ENCODE results near the gene WHRN. TPM values are rescaled to one million over a fixed set of nuclear protein-coding genes. Genes with fewer than 3 reads are reported as not detected.

Gene WHRN
- total RNA-seq, 2 donors from 2014 or later = 2.5 to 2.6 TPM

DNA sequence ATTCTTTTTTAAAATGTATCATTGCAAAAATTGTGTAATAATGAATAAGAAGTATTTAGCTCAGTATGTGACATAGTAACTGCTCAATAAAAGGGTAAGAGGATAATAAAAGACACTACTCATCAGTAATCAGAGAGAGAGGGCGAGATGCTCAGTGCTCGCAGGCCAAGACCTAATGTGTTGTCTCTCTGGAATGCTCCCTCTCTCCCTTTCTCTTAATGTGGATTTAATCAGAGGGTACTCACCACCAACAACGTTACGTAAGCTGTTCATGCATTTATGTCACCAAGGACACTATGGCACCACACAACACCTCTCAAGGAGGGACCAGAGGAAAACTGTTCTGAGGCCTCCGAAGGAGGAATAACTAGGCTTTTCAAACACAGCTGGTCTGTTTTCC is 42.5 kb downstream of the WHRN start:
- DNase-seq (ENCODE audit: low spot score) = no peak
- intact Hi-C loops (cut with DNase I) = loop anchor here in 1 of 2 donors (5.0 kb wide), 1 partner anchor 1085 kb away; the partner anchor contains the start of gene HDHD3

- intact Hi-C loops (cut with DNase I) = loop anchor here in 1 of 2 donors (5.0 kb wide), 1 partner anchor 1084 kb away; the partner anchor contains the start of gene HDHD3
- DNase-seq (ENCODE audit: low spot score) = no peak
Observed at GRCh38 chr9:114461468-114461867, 43.8 kb downstream of the WHRN start.

- DNase-seq (ENCODE audit: low spot score) = no peak
- intact Hi-C loops (cut with DNase I) = loop anchor here in 1 of 2 donors (5.0 kb wide), 1 partner anchor 1083 kb away; the partner anchor contains the start of gene HDHD3
Observed at GRCh38 chr9:114460513-114461199, 44.6 kb downstream of the WHRN start.

- intact Hi-C loops (cut with DNase I) = no loop called here
- no peak for DNase-seq (ENCODE audit: low spot score)
Observed at GRCh38 chr9:114459464-114459863, 45.8 kb downstream of the WHRN start.

- intact Hi-C loops (cut with DNase I) = no loop called here
- DNase-seq (ENCODE audit: low spot score) = no peak
Observed at GRCh38 chr9:114456929-114457328, 48.3 kb downstream of the WHRN start.

- intact Hi-C loops (cut with DNase I) = no loop called here
- no peak for DNase-seq (ENCODE audit: low spot score)
Observed at GRCh38 chr9:114454652-114455051, 50.6 kb downstream of the WHRN start.

GRCh38 chr9:114452219-114453165 is 52.8 kb downstream of the WHRN start:
- DNase-seq (ENCODE audit: low spot score) = no peak
- intact Hi-C loops (cut with DNase I) = no loop called here

- DNase-seq (ENCODE audit: low spot score) = no peak
- intact Hi-C loops (cut with DNase I) = no loop called here
Observed at GRCh38 chr9:114451707-114452031, 53.6 kb downstream of the WHRN start.

DNA sequence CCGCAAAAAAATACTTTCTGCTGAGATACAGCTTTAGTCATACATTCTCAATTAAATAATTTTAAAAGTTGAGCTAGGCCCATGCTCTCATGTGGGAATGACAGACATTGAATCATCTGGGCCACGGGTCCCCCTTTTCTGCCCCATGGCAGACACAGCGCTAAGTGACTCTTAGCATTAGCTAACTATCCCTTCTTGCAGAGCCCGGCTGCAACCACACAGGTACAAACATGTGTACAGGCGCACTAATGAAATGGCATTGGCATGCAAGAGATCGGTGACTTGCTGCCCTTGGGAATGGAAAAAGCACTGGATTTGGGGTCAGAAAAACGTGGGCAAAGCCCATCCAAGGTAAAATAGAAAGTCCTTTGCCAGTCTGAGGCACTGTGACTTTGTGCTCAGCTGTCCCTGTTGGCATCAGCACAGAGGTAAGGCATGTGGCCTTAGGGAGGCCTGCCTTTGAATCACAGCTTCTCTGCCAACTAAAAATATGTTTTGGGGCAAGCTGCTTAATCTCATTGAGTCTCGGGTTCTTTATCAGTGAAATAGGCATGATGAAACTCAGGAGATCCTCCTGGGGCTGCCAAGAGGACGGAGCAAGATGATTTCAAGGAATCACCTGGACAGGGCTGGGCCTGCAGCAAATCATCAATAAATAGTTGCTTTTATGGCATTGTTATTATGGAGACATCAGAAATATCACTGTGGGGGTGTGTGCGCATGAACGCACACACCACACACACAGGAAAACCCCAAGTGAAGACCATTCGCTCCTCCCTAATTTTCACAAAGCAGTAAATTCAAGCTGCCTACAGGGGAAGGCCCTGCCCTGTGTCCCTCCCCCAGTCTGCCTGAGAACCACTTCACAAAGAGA is 54.2 kb downstream of the WHRN start:
- no peak for DNase-seq (ENCODE audit: low spot score)
- intact Hi-C loops (cut with DNase I) = no loop called here

GRCh38 chr9:114450181-114450580 is 55.1 kb downstream of the WHRN start:
- no peak for DNase-seq (ENCODE audit: low spot score)
- intact Hi-C loops (cut with DNase I) = no loop called here

GRCh38 chr9:114449236-114449635 is 56.0 kb downstream of the WHRN start:
- no peak for DNase-seq (ENCODE audit: low spot score)
- intact Hi-C loops (cut with DNase I) = loop anchor here in 1 of 2 donors (5.0 kb wide), 1 partner anchor 488 kb away; no protein-coding TSS in a partner anchor

GRCh38 chr9:114448706-114449105 is 56.6 kb downstream of the WHRN start:
- intact Hi-C loops (cut with DNase I) = loop anchor here in 1 of 2 donors (5.0 kb wide), 1 partner anchor 489 kb away; no protein-coding TSS in a partner anchor
- DNase-seq (ENCODE audit: low spot score) = no peak

DNA sequence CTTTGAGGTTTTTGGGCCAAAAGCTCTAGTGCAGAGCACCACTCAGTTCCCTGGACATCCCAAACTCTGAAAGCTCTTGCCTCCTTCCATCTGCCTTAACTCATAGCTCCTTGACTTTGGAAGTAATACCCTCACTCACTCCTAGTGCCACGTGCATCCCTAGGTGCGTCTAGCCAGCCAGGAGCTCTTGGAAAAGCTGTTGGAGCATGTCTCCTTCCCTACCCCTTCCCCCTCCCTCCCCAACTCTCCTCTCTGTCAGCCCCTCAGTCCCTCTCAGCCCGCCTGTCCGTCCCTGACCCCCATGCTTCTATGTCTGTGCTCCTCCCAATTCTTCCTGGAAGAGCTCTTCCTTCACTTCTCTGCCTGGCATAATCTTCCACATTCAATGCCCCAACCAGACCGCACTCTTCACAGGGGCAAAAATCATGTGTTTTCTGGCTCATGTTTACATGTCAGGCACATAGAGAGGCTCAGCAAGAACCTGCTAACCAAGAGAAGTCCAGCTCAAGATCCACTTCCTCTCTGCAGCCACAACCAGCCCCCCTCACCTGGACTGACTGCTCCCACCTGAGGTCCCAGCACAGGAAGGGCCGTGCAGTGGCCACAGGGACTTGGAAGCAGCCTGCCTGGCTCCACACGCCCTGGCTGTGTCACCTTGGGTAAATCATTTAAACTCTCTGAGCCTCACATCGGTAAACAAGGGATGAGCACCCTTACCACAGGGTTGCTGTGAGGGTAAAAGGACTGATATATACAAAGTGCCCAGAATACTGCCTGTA is 58.4 kb downstream of the WHRN start:
- intact Hi-C loops (cut with DNase I) = loop anchor here in 1 of 2 donors (5.0 kb wide), 1 partner anchor 490 kb away; no protein-coding TSS in a partner anchor
- DNase-seq (ENCODE audit: low spot score) = no peak

- intact Hi-C loops (cut with DNase I) = loop anchor here in 1 of 2 donors (5.0 kb wide), 1 partner anchor 491 kb away; no protein-coding TSS in a partner anchor
- no peak for DNase-seq (ENCODE audit: low spot score)
Observed at GRCh38 chr9:114446036-114446435, 59.2 kb downstream of the WHRN start.

- no peak for DNase-seq (ENCODE audit: low spot score)
- intact Hi-C loops (cut with DNase I) = loop anchor here in 1 of 2 donors (5.0 kb wide), 1 partner anchor 492 kb away; no protein-coding TSS in a partner anchor
Observed at GRCh38 chr9:114445616-114446015, 59.7 kb downstream of the WHRN start.

DNA sequence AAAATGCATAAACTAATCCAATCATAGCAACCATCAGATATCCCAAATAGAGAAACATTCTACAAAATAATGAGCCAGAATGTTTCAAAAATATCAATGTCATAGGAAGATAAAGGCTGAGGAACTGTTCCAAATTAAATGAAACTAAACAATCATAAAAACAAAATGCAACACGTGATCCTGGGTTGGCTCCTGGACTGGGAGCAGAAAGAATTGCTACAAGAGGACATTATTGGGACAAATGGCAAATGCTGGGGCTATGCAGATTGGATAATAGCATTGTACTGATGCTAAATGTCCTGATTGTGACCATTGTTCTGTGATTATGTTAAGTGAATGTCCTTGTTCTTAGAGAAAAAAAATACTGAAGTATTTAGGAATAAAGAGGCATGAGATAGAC is 63.3 kb downstream of the WHRN start:
- no peak for DNase-seq (ENCODE audit: low spot score)
- intact Hi-C loops (cut with DNase I) = no loop called here

GRCh38 chr9:114437401-114437893 is 67.8 kb downstream of the WHRN start:
- intact Hi-C loops (cut with DNase I) = no loop called here
- DNase-seq (ENCODE audit: low spot score) = no peak

DNA sequence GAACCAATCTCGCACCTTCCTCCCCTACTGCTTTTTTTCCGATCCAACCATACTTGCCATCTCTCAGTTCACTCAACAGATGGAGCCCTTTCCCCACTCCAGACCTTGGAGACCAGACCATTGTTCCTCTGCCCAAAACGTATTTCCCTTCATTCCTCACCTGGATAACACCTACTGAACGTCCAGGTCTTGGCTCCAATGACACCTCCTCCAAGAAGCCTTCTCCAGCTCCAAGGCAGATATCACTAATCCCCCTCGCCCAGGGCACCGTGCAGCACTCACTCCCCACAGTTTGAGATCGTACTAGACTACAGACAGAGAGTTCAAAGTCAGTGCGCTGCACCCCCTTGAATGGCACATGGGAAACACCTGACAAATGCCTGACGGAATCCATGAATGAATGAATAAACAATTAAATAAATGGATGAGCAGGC is 70.4 kb downstream of the WHRN start:
- intact Hi-C loops (cut with DNase I) = loop anchor here in 1 of 2 donors (1.0 kb wide), 1 partner anchor 37 kb away; no protein-coding TSS in a partner anchor
- DNase-seq (ENCODE audit: low spot score) = no peak

All from posterior vena cava (tissue), 2 donors.